Amygdala (tissue), 56 donors: ENCODE measurements around the gene RGS9BP.
A peak's percentile ranks its signal among the peaks of the same experiment; 100 is the strongest.
"Not testable (repeated sequence)": the region's sequence is repeated elsewhere in the genome, so short reads cannot be mapped to it uniquely, and the experiment has no call there.

Source experiments
- DNase-seq, 56 donors: peaks; one replicate each; lab custom pipeline; 2025; lab: John Stamatoyannopoulos, UW

RGS9BP gene

DNA sequence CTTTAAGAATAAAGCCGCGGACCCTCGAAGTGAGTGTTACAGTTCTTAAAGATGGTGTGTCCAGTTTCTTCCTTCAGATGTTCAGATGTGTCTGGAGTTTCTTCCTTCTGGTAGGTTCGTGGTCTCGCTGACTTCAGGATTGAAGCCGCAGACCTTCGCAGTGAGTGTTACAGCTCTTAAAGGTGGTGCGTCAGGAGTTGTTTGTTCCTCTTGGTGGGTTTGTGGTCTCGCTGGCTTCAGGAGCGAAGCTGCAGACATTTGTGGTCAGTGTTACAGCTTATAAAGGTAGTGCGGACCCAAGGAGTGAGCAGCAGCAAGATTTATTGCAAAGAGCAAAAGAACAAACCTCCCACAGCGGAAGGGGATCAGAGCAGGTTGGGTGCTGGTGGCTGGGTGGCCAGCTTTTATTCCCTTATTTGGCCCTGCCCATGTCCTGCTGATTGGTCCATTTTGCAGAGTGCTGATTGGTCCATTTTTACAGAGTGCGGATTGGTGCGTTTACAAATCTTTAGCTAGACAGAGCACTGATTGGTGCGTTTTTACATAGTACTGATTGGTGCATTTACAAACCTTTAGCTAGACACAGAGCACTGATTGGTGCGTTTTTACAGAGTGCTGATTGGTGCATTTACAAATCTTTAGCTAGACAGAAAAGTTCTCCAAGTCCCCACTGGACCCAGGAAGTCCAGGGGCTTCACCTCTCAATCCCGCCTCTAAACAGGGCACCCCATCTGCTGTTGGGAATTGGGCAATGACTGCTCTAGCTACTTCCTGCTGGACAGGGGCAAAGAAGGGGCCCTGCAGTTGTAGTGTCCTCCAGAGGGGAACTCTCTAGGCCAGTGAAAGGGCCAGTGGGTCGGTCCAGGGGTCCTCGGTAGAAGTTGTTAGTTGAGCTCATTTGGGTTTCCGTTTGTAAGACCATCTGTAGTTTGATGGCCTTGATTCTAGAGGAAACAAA, 17.8 kb downstream of the RGS9BP start:
- not testable (repeated sequence) for DNase-seq

DNA sequence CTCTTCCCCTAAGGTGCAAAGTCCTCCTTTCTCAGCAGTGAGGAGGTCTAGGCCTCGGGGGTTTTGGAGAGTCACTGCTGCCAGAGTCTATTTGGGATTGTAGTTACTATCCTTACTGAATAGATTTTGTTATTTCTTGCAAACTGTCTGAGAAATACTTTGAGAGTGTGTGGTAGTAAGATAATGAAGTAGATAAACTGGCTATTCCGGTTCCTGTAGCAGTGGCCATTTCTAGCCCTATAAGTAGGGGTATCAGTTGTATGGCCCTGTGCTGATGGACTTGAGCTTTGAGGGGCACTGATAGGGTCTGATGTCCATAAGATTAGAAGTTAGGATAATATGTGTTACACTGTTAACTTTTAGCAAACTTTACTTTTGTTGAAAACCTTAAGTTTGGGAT, 18.7 kb downstream of the RGS9BP start:
- DNase-seq: not testable (repeated sequence)

DNA sequence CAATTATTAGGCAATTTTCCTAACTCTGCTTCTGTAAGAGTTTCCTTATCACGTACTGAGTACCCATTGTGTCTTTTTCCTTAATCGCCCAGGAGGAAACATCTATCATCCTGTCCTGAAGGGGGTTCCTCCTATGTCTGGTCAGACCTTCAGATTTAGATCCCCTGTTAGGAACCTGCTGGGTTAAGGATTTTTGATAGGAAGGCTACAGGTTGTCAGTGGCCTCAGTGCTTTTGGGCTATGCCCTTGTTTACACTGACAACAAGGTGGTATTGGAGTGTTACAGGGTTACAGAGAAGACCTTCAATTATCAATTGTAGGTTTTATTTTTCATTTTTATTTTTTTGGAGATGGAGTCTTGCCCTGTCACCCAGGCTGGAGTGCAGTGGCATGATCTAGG, 19.2 kb downstream of the RGS9BP start:
- DNase-seq: not testable (repeated sequence)

DNA sequence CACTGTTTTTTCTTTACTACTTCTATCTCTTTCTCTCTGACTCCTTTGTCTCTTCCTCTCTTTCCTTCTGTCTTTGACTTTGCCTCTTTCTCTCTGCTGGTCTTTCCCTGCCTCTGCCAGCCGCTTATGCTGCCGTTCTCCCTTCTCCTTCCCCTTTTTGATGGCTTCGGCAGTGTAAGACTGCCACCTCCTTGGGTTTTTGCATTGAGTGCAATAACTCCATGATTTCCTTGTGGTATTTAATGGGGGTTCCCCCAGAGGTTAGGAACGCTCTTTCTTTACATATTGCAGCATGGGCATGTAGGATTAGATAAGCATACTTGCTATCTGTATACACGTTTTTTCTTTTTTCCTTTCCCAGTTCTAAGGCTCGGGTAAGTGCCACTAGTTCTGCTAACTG, 19.9 kb downstream of the RGS9BP start:
- not testable (repeated sequence) for DNase-seq

DNA sequence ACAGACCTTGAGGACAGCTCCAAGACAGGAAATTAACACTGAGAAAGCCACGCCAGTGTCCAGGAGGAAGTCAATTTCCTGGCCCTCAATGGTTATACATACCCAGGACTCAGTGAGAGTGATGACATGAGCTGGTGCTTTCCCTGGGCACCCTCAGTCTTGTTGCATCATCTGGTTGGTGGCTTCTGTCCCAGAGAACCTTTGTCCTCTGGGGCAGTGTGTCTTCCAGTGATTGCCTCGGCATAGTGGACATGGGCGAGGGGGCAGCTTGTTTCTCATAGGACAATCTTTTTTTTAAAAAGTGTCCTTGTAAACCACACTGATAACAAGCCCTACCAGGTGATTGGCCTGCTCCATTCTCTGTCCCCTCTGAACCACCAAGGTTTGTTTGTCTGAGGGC, 21.1 kb downstream of the RGS9BP start:
- not testable (repeated sequence) for DNase-seq

DNA sequence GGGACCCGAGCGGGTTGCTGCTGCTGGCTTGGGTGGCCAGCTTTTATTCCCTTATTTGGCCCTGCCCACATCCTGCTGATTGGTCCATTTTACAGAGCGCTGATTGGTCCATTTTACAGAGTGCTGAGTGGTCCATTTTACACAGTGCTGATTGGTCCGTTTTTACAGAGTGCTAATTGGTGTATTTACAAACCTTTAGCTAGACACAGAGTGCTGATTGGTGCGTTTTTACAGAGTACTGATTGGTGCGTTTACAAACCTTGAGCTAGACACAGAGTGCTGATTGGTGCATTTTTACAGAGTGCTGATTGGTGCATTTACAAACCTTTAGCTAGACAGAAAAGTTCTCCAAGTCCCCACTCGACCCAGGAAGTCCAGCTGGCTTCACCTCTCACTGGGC, 24.5 kb downstream of the RGS9BP start:
- DNase-seq: not testable (repeated sequence)

DNA sequence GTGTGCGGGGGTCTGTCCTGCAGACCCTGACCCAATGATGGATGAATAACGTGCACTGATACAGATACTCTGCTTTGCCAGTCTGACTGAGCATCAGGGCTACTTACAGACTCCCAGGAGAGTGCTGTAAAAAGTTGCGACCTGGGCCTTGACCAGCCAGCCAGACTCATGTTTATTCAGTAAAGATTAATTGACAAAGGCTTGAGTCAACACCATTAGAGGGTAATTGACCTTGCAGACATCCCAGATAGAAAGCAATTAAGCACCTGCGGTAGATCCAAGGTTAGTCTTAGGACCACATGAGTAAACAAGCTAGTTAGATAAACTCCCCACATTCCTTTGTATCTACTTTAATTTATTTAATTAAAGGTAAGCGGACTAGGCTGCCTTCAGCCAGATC, 26.4 kb downstream of the RGS9BP start:
- DNase-seq: no peak

DNA sequence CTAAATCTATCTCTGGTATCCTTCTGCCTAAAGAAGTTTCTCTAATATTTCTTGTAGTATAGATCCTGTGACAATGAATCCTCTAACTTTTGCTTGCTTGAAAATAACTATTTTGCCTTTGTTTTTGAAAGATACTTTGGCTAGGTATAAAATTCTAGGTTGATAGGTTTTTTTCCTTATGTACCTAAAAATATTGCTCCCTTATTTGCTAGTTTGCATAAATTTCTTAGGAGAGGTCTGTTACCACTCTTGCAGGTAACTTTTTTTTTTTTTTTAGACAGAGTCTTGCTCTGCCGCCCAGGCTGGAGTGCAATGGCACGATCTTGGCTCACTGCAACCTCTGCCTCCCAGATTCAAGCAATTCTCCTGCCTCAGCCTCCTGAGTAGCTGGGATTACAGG, 28.4 kb downstream of the RGS9BP start:
- DNase-seq: not testable (repeated sequence)

DNA sequence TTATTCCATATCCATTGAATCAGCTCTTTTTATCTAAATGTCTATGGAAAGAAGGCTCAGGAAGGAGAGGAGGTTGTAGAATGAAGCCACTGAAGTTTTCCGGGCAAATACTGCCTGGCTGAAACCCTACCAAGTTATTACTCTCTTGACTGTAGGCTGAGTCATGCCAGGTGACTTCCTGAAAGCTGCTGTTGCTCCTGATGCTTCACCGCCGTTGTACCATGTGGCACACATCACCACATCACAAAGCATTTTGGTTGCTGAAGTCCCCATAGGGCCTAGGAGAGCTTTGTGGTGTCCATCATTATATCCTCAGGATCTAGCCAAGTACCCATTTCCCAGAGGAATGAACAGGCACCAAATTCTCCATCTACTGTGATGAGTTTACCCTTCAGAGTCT, 32.8 kb downstream of the RGS9BP start:
- DNase-seq: no peak

DNA sequence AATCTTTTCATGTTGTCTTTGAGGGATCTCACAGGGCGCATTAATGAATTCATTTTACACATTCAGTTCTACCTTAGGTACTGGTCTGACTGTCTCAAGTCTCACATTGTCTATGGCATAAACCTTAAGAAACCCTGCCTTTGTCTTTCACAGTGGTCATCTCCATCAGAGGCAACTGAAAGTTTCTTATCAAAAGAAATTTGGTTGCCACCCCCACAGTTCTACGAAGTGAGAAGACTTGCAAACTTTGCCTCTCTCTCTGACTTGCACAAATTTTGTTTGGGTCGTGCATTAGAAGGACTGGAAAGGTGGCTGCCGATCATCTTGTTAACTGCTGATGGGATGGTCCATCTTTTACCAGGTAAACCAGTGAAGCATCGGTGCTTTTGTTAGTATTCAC, 33.4 kb downstream of the RGS9BP start:
- DNase-seq: no peak

DNA sequence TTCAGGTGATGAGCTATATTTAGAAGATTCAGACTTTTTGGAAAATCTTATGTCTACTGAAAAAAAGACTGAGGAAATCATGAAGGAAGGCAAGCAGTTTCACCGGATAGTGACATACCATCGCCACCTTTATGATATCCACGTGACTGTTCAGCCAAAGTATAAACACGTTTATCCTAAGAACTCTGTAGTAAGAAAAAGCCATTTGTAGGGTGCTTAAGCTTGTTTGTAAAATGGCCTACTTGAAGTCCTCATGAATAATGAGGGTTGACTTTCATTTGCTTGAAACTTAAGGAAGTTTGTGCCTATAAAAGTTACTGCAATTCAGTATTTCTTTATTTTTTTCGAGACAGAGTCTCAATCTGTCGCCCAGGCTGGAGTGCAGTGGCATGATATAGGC, 36.1 kb downstream of the RGS9BP start:
- no peak for DNase-seq

DNA sequence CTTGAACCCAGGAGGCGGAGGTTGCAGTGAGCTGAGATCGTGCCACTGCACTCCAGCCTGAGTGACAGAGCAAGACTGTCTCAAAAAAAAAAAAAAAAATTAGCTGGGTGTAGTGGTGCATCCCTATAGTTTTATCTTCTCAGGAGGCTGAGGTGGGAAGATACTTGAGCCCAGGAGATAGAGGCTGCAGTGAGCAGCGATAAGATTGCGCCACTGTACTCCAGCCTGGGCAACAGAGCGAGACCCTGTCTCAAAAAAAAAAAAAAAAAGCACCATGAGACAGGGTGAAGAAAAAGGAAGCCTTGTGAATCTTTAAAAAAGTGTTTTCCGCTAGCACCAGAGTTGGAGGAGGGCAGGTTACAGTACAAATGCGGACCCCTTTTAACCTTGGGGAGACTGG, 40.6 kb downstream of the RGS9BP start:
- not testable (repeated sequence) for DNase-seq

DNA sequence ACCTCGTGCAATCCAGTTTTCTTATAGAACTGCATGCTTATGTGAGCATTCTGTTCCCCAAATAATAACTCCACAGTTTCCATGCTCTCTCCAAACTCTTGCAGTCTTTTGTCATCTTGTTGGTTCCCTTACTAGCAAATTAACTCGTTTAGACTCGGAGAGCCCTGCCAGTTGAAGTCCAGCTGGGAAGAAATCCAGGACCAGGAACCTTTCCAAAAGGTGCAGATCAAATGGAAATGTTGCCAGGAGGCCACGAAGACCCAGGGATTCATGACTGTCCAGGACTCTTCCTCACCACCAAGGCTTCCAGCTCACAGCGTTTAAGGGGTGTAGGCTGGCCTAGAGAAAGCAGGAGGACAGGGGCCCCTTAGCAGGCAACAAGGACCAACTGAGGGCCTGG, 41.8 kb downstream of the RGS9BP start:
- no peak for DNase-seq

DNA sequence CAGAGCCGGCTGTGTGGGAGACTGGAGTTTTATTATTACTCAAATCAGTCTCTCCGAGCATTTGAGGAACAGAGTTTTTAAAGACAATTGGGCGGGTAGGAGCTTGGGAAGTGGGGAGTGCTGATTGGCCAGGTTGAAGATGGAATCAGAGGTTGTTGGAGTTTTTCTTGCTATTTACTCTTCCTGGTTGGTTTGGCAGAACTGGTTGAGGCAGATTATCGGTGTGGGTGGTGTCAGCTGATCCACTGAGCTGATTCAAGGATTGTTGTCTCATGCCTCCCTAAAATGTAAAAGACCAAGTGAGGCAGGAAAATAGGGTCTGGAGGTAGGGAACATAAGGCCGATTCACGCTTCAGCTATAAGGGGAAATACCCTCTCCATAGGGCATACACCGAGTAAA, 42.6 kb downstream of the RGS9BP start:
- peak in 1 of 56 donors; percentile 1 for DNase-seq

DNA sequence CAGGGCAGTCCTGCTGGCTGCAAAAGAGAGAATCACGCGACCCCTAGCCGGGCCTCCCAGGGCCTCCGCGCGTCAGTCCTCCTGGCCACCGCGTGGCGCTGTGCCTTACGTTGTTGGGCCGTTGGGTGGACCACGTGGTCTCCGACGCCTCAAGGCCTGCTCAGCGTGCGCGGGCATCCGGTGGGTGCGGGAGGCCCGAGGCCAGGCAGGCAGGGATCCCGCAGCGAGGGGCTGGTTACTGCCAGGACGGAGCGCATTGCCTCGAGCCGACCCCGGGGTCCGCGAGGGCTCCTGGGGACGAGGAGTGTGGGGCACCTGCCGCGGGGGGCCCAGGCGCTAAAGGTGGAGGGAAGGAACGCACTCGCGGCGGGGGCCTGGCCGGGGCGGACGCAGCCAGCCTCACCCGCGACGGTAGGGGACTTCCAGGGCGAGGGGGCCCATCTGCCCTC, 44.0 kb downstream of the RGS9BP start, which contains the start of gene TDRD12:
Gene TDRD12, plus strand, starts transcription at position 157 of the 449 bp plus-strand sequence. CDS start 306 bp downstream, outside the sequence.
- DNase-seq: no peak

DNA sequence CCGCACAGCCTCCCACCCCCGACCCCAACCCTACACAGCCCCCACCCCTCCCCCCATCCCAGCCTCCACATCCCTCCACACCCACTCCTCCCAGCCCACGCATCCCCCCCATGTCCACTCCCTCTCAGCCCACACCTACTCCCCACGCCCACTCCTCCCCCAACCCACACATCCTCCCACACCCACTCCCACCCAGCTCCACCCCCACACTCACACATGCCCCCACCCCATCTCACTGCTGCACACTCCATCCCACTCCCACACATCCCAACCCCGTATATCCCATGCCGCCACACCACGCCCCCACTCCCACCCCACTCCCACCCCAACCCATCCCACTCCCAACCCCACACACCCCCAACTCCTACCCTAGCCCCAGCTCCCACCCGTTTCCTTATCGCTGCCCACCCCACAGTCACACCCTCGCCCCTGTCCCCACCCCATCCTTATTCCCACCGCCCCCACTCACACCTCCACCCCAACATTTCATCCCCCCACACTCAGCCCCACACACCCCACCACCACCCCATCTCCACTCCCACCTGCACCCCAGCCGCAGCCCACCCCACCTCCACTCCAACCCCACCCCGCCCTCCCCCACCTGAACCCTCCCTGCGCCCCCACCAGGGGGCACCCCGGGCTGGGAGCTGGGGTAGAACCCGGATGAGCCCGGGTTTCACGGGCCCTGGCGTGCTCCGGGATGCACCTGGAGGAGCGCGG, 44.7 kb downstream of the RGS9BP start:
- DNase-seq: no peak

DNA sequence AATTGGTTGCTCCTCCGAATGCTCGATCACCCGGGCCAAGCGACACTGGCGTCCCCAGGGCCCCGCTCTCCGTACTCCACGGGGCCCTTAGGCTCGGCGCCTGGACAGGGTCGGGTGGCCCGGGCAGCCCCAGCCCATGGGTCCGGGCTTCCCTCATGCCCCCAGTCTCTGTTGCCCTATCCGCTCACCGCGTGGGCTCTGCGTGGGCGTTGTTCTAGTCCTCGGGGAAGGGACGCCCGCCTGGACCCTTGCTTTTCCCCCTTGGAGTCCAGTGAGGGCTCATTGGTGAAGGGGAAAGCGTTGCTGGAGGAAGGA, 45.2 kb downstream of the RGS9BP start:
- DNase-seq: no peak
